Measurements from ENCODE around the gene FAM229B. TPM values are rescaled to one million over a fixed set of nuclear protein-coding genes. Genes with fewer than 3 reads are reported as not detected.

The FAM229B gene
- total RNA-seq, 1 donor from 2014 or later: 69.5 TPM

- H3K27me3 ChIP-seq (ENCODE audit: low read depth): no peaks in the 10 kb centered on the region
- H3K4me1 ChIP-seq: peaks cover 36% of the 10 kb centered on the region
- H3K36me3 ChIP-seq: peaks cover 91% of the 10 kb centered on the region
- no peak overlapping the region for H3K4me3 ChIP-seq
- H3K9me3 ChIP-seq (replicated peaks): no peaks in the 10 kb centered on the region
- H3K27ac ChIP-seq (replicated peaks): no peak overlapping the region
- intact Hi-C loops (cut with micrococcal nuclease): no loop called here
- no peak for DNase-seq
- TF ChIP-seq CTCF (IDR thresholded peaks at IDR 0.05; ENCODE audit: borderline replicate concordance): no peak
Observed at GRCh38 chr6:112114577-112115223, 27.3 kb downstream of the FAM229B start.

GRCh38 chr6:112116221-112116620 is 28.8 kb downstream of the FAM229B start:
- peaks cover 93% of the 10 kb centered on the region for H3K36me3 ChIP-seq
- H3K27me3 ChIP-seq (ENCODE audit: low read depth): no peaks in the 10 kb centered on the region
- H3K4me1 ChIP-seq: peaks cover 28% of the 10 kb centered on the region
- no peak for DNase-seq
- H3K9me3 ChIP-seq (replicated peaks): no peaks in the 10 kb centered on the region
- no peak for TF ChIP-seq CTCF (IDR thresholded peaks at IDR 0.05; ENCODE audit: borderline replicate concordance)
- intact Hi-C loops (cut with micrococcal nuclease): no loop called here
- H3K4me3 ChIP-seq: no peak overlapping the region
- no peak overlapping the region for H3K27ac ChIP-seq (replicated peaks)

- intact Hi-C loops (cut with micrococcal nuclease): no loop called here
- peaks cover 22% of the 10 kb centered on the region for H3K4me1 ChIP-seq
- TF ChIP-seq CTCF (IDR thresholded peaks at IDR 0.05; ENCODE audit: borderline replicate concordance): no peak
- H3K9me3 ChIP-seq (replicated peaks): no peaks in the 10 kb centered on the region
- H3K4me3 ChIP-seq: no peak overlapping the region
- no peak overlapping the region for H3K27ac ChIP-seq (replicated peaks)
- no peaks in the 10 kb centered on the region for H3K27me3 ChIP-seq (ENCODE audit: low read depth)
- H3K36me3 ChIP-seq: peaks cover 92% of the 10 kb centered on the region
- DNase-seq: no peak
Observed at GRCh38 chr6:112117554-112117953, 30.2 kb downstream of the FAM229B start.

DNA sequence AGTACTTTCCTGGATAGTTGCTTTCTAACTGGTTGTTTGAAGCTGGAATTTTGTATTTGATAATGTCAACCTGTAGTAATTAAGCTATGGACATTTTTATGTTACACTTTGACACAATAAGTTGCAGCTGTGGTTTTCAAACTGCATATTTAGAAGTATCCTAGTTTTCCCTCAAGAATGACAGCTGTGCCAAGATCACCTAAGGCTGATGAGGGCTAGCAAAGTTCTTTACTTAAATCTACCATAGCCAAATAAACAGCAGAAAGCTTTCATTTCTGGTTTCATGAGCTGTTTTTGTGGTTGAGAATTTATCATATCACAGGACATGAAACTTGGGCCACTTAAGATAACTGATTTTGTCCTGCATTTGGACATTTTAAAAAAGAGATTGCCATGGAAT is 30.6 kb downstream of the FAM229B start:
- peaks cover 97% of the 10 kb centered on the region for H3K36me3 ChIP-seq
- H3K4me3 ChIP-seq: no peak overlapping the region
- no peak for DNase-seq
- H3K27ac ChIP-seq (replicated peaks): no peak overlapping the region
- no peak for TF ChIP-seq CTCF (IDR thresholded peaks at IDR 0.05; ENCODE audit: borderline replicate concordance)
- no peaks in the 10 kb centered on the region for H3K9me3 ChIP-seq (replicated peaks)
- intact Hi-C loops (cut with micrococcal nuclease): no loop called here
- peaks cover 17% of the 10 kb centered on the region for H3K4me1 ChIP-seq
- H3K27me3 ChIP-seq (ENCODE audit: low read depth): no peaks in the 10 kb centered on the region

GRCh38 chr6:112122756-112123155 is 35.4 kb downstream of the FAM229B start:
- Histone ChIP-seq H3K4me3 (no peak overlapping the region), H3K27me3 (ENCODE audit: low read depth) (no peaks in the 10 kb centered on the region), H3K36me3 (peaks cover 98% of the 10 kb centered on the region), H3K27ac (replicated peaks) (no peak overlapping the region), H3K4me1 (no peaks in the 10 kb centered on the region), H3K9me3 (replicated peaks) (no peaks in the 10 kb centered on the region)
- intact Hi-C loops (cut with micrococcal nuclease): no loop called here
- no peak for DNase-seq
- TF ChIP-seq CTCF (IDR thresholded peaks at IDR 0.05; ENCODE audit: borderline replicate concordance): no peak
